Stimulated activated CD8-positive, alpha-beta memory T cell treated with anti-CD3 and anti-CD28 coated beads, Interleukin-4, amount 100 ng/mL, for 24 hours (primary cell): ENCODE measurements around the gene APOA1.

Source experiments
- DNase-seq: peaks from one replicate; pipeline ENCODE4 v3.0.0-alpha.2; 2020; ENCODE audit warnings: low read depth

The APOA1 gene

GRCh38 chr11:116837231-116838091 lies at the start of gene APOA1:
APOA1 (minus strand) TSS chr11:116837622; CDS start chr11:116837387, 235 bp downstream.
- DNase-seq = no peak

DNA sequence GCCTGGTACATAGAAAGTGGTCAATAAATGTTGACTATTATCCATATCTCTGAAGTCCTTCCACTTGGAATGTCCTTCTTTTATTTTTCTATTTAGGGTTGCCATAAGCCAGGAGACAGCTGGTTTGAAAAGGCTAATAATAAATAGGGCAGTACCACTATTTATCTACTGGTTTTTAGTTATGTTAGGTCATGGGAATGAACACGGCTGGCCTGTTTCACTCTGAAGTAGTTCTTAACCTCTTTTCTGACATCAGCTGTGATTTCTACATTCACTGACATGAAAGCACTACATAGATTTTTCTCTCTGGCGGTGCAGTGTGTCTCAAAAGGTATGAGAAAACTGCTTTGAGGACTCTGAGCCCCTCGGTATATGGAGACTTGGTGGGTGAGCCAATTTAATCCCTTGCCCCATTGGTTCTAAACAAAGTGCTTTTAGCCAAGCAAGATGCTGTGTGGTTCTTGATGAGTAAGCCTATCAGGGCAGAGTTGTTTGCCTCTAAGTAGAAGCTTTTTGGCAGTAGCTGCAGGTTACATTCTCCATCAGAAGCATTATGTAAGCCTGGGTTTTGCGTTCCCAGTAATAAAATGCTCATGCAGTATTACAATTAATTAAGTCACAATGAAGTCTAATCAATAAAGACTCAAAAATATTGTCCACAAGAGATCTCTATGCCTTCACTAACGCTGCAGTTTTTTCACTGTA lies 48.7 kb upstream of the APOA1 start:
- no peak for DNase-seq

GRCh38 chr11:116882386-116882785 lies 45.0 kb upstream of the APOA1 start:
- DNase-seq = no peak

- no peak for DNase-seq
Measured at GRCh38 chr11:116881143-116881542, 43.7 kb upstream of the APOA1 start.

- DNase-seq = no peak
Measured at GRCh38 chr11:116879800-116880625, 42.6 kb upstream of the APOA1 start.

GRCh38 chr11:116876656-116877055 lies 39.2 kb upstream of the APOA1 start:
- DNase-seq = no peak

DNA sequence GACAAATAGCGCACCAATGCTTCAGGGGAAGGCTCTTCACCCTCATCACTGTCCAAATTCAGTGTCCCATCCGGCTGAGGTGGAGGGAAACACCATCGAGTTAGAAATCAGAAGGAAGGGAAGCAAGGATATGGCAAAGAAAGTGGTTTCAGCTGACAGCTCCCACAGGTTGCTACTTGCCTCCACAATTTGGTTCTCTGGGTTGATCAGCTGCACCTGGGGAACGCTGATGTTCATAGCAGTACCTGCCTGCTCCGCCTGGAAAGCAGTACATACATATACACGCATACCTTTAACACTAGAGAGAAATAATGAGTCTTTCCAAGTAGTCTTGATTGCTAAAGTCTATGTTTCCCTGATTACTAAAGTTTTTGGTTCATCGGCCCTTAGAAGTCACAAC lies 37.8 kb upstream of the APOA1 start:
- no peak for DNase-seq

GRCh38 chr11:116874251-116874650 lies 36.8 kb upstream of the APOA1 start:
- no peak for DNase-seq

DNA sequence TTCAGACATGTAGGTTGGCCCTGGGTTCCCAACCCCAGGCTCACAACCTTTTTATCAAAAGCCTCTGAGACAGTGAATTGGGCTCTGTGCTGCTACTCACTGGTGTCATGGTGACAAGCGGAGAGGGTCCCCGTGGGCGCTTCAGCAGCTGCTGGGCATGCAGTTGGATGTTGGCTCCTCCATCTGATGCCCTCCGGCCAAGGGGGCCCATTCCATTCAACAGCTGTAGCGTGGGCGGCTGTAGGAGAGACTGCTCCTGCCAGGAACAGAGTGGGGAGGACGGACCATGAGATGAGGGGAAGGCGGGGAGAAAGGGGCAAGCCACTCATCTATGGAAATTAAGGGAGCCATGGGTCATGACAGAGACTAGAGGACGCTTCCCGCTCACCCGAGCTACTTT lies 36.0 kb upstream of the APOA1 start:
- DNase-seq = no peak

GRCh38 chr11:116871248-116871647 lies 33.8 kb upstream of the APOA1 start:
- no peak for DNase-seq

DNA sequence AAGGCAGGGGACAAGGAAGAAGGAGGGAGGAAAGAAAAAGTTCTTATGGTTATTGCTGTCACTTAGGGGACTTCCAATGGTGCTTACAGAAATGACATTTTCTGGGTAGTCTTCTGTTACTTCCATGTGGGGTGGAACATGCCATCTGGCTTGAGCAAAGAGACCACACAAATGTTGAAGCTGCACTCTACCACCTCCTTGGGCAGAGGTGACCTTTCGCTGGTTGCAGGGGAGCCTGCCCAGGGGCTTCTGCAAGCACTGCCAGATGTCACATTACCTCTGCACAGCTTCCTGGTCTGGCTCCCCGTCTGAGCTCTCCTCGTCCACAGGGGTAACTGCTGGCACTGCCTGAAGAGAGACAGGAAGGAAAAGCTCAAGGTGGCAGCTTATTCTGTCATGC lies 32.6 kb upstream of the APOA1 start:
- no peak for DNase-seq

- DNase-seq = no peak
Measured at GRCh38 chr11:116869610-116870009, 32.2 kb upstream of the APOA1 start.

DNA sequence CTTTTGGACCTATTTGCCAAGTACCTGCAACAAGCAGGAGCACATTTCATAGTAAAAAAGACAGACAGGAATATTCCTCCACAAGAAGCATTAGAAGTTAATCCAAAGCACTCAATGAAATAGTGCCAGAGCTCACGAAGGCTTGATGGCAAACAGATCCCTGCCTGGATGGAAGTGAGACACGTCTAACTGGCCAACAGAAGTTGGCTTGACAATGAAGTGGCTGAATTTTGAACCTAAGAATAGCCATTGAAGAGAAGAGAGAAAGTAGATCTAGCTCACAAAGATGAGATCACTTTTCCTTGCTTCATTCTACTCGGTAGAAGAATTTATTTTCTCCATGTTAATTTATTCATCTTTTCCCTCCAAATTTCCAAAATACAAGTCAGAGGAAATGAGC lies 30.6 kb upstream of the APOA1 start:
- DNase-seq = no peak

DNA sequence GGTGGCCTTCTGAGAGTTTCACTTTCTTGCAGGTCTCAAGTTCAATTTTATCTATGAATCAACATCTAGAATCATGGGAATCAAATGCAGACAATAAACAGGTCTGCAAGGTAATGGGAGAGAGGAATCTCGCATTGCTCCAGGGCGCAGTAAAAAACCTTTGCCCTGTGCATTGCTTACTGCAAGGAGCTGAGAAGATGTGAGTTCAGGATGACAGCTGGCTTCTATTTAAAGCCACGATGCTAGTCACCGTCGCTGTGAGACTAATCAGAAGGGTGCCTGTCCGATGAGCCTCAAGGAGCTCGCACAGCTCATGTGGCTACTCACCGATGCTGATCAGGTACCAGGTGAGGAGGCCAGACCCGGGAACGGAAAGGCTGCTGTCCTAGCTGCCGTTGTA lies 30.2 kb upstream of the APOA1 start:
- DNase-seq = no peak

DNA sequence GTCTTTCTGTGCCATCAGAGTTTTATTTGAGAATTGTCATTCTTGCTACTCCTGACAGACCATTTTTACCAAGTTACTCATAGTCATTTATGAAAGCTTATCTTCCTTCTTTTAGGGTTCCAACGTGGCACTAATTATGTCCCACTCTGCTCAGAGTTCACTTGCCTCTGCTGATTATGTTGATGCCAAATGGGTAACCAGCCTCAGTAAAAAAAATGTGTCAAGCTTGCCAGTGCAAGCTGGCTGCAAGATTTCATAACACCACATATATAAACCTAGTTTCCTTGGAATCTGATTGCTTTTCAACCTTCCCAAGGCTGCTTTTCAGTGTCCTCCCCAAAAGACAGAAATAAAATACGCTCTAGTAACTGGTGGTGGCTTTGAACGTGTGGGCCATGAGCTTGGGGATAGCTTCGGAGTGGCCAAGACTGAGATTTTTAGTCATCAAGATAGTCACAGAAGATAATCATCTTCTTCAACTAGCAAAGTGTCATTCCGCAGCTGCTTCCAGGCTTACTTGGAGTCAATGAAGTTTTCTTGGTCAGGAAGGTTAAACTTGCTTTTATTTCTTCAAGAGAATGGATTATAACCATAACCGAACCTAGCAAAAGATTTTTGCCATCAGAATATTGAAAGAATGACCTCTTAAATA lies 29.5 kb upstream of the APOA1 start:
- no peak for DNase-seq

DNA sequence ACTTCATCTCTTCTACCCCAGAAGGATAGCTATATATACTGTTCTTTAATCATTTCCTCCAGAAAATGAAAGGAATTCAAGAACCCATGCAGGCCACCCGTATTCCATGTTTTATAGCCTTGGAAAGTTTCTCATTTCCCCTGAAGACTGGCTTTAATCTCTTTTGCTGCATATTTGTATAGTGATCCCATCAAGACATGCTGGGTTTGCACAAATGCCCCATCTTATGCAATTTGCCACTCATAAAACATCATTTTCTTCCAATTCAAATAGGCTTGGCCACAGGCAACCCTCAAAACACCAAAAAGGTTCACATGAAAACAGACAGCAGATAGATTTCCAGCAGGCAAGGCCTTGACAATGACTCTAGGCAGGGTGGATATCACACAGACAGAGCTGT lies 28.3 kb upstream of the APOA1 start:
- DNase-seq = no peak

GRCh38 chr11:116864531-116864930 lies 27.1 kb upstream of the APOA1 start:
- no peak for DNase-seq

- no peak for DNase-seq
Measured at GRCh38 chr11:116862951-116863350, 25.5 kb upstream of the APOA1 start.

GRCh38 chr11:116862185-116862584 lies 24.8 kb upstream of the APOA1 start:
- no peak for DNase-seq

- no peak for DNase-seq
Measured at GRCh38 chr11:116861539-116861938, 24.1 kb upstream of the APOA1 start.

DNA sequence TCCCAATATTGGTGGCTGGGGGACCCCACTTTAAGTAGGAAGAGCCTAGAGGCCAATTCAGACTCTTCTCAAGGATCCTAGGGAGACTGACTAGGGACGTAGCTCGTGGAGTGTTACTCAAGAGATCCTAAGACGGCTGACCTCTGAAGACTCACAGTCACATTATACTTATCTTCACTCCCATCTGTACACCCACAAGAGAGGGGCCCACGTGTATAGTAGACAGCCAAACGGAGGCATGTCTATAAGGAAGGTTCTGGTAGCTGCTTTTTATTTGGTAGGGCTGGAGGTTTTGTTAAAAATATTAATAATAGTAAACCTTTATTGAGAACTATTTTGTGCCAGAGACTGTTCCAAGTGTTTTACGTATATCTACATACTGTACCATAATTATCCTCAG lies 22.9 kb upstream of the APOA1 start:
- DNase-seq = no peak

DNA sequence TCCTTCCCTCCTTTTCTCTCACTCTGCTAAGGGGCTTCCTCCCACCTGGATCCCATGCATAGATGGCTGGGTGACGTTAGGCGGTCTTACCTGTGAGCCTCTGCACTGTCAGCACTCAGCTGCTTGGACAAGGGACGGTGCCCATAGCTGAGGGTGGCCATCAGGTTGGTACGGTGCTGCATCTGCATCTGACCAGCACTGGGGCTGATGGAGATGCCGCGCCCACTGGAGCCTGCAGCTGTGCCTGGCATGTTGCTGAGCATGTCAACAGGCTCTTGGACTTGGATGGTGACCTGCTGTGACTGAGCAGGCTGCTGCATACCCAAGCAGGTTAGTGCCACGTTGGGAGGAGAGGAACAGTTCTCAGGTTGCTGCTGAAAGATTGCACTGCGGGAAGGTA lies 21.8 kb upstream of the APOA1 start:
- no peak for DNase-seq
